Retina (tissue), 1 donor: ENCODE data around the gene LRIG2.

Experiments used
- DNase-seq: peaks from one replicate; pipeline ENCODE4 v3.0.0-alpha.2; 2016

The LRIG2 gene

GRCh38 chr1:113178522-113178921 is 105.5 kb downstream of the LRIG2 start:
- no peak for DNase-seq
